Measurements from ENCODE around the gene RAD51B.

RAD51B gene

DNA sequence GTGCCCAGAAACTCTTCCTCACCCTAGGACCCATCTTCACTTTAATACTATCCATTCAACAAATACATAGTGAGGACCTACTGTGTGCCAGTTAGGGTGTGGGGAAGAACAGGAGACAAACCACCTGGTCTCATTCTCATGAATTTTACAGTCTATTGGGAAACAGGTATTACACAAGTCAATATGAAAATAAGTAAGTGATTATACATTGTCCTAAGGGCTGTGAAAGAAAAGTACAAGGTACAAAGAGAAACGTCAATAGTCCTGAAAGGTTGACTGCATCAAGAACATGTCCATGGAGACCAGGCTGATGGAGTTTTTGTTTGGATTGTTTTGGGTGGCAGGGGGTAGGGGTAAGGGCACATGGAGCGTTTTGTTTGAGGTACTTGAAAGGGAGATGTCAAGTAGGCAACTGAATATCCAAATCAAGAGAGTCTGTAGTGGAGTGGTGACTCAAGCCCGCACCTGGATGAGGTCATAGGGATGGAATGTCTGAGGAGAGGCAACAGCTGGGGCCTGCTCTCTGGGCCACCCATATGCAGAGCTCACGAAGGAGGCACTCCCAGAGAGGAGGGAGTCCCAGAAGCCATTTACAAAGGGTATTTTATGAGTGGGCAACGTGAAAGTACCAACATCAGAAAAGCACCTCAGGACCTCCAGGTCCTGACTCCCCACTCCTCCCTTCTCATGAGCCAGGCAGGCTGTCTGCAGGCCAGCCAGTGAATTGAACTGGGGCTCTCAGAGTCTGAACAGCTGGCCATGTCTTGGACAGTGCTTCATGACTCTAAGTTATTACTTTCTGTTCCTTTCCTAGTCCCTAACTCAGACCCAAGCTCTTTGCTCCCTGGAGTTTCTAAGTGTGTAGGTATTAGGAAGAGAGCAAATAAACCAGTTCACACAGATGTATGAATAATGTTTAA is 701.3 kb downstream of the RAD51B start:
- no peak for DNase-seq (ENCODE audit: low read depth)
- H3K4me3 ChIP-seq (ENCODE audit: low read depth, low read length), result no peak overlapping the region

DNA sequence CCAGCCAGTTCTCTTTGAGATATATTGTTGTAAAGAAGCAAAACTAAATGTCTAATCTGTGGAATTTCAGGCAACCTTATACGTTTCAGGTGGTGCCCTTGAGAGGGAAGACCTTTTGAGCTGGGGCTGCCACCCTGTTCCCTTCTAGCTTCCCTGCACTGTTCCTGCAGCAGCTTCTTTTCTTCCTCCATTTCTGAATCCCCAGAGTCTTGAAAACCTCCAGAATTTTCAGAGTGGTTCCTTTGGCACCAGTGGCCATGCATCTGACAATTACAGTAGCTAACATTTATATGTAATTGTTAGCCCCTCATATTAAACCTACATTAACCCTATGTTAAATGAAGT is 702.0 kb downstream of the RAD51B start:
- TF ChIP-seq, protein P1, sequence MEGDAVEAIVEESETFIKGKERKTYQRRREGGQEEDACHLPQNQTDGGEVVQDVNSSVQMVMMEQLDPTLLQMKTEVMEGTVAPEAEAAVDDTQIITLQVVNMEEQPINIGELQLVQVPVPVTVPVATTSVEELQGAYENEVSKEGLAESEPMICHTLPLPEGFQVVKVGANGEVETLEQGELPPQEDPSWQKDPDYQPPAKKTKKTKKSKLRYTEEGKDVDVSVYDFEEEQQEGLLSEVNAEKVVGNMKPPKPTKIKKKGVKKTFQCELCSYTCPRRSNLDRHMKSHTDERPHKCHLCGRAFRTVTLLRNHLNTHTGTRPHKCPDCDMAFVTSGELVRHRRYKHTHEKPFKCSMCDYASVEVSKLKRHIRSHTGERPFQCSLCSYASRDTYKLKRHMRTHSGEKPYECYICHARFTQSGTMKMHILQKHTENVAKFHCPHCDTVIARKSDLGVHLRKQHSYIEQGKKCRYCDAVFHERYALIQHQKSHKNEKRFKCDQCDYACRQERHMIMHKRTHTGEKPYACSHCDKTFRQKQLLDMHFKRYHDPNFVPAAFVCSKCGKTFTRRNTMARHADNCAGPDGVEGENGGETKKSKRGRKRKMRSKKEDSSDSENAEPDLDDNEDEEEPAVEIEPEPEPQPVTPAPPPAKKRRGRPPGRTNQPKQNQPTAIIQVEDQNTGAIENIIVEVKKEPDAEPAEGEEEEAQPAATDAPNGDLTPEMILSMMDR (IDR thresholded peaks at IDR 0.05; ENCODE audit: insufficient read depth, low read depth, low read length, missing control alignments), result no peak
- H3K4me3 ChIP-seq (ENCODE audit: low read depth, low read length), result no peak overlapping the region
- DNase-seq (ENCODE audit: low read depth), result no peak

More for the DNA sequence above, 701.3 kb downstream of the RAD51B start:
- TF ChIP-seq, protein P1 (IDR thresholded peaks at IDR 0.05; ENCODE audit: insufficient read depth, low read depth, low read length, missing control alignments), result no peak

GRCh38 chr14:68521961-68522509 is 702.5 kb downstream of the RAD51B start:
- no peak overlapping the region for H3K4me3 ChIP-seq (ENCODE audit: low read depth, low read length)
- no peak for DNase-seq (ENCODE audit: low read depth)
- TF ChIP-seq, protein P1 (IDR thresholded peaks at IDR 0.05; ENCODE audit: insufficient read depth, low read depth, low read length, missing control alignments), result no peak

GRCh38 chr14:68522510-68523325 is 703.1 kb downstream of the RAD51B start:
- no peak for DNase-seq (ENCODE audit: low read depth)
- H3K4me3 ChIP-seq (ENCODE audit: low read depth, low read length), result no peak overlapping the region
- TF ChIP-seq, protein P1 (IDR thresholded peaks at IDR 0.05; ENCODE audit: insufficient read depth, low read depth, low read length, missing control alignments), result no peak

GRCh38 chr14:68523326-68523610 is 703.7 kb downstream of the RAD51B start:
- H3K4me3 ChIP-seq (ENCODE audit: low read depth, low read length), result no peak overlapping the region
- DNase-seq (ENCODE audit: low read depth), result no peak
- TF ChIP-seq, protein P1 (IDR thresholded peaks at IDR 0.05; ENCODE audit: insufficient read depth, low read depth, low read length, missing control alignments), result no peak

- no peak for DNase-seq (ENCODE audit: low read depth)
- H3K4me3 ChIP-seq (ENCODE audit: low read depth, low read length), result no peak overlapping the region
- TF ChIP-seq, protein P1 (IDR thresholded peaks at IDR 0.05; ENCODE audit: insufficient read depth, low read depth, low read length, missing control alignments), result no peak
Observed at GRCh38 chr14:68523989-68524725, 704.6 kb downstream of the RAD51B start.

Data from GM12865 (cell line).